ENCODE data around the gene GRIK4. TPM values are rescaled to one million over a fixed set of nuclear protein-coding genes. Genes with fewer than 3 reads are reported as not detected.

GRIK4 gene
- total RNA-seq, 2 experiments from 2014 or later: not detected

- TF ChIP-seq, protein P1, sequence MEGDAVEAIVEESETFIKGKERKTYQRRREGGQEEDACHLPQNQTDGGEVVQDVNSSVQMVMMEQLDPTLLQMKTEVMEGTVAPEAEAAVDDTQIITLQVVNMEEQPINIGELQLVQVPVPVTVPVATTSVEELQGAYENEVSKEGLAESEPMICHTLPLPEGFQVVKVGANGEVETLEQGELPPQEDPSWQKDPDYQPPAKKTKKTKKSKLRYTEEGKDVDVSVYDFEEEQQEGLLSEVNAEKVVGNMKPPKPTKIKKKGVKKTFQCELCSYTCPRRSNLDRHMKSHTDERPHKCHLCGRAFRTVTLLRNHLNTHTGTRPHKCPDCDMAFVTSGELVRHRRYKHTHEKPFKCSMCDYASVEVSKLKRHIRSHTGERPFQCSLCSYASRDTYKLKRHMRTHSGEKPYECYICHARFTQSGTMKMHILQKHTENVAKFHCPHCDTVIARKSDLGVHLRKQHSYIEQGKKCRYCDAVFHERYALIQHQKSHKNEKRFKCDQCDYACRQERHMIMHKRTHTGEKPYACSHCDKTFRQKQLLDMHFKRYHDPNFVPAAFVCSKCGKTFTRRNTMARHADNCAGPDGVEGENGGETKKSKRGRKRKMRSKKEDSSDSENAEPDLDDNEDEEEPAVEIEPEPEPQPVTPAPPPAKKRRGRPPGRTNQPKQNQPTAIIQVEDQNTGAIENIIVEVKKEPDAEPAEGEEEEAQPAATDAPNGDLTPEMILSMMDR (IDR thresholded peaks at IDR 0.05): no peak
- DNase-seq (no peak), ATAC-seq (ENCODE audit: poor library complexity) (no peak)
- Histone ChIP-seq H3K27me3 (ENCODE audit: control insufficient read depth in 1 of 2, insufficient read depth in 2 of 2, low read length in 2 of 2) (no peaks in the 10 kb centered on the region), H3K4me1 (ENCODE audit: insufficient read depth, low read length) (no peaks in the 10 kb centered on the region), H3K9me3 (ENCODE audit: control insufficient read depth in 1 of 2, insufficient read depth in 1 of 2, low read length in 2 of 2) (peaks cover 0 to 9% of the 10 kb centered on the region in 2 experiments), H3K36me3 (ENCODE audit: insufficient read depth, low read length) (no peaks in the 10 kb centered on the region), H3K4me3 (ENCODE audit: low read length) (no peak overlapping the region), H3K27ac (ENCODE audit: low read depth in 1 of 2, low read length in 2 of 2) (no peak overlapping the region)
- ChIA-PET CTCF (no interaction called here), POLR2A (no interaction called here)
- no peak overlapping the region for H3K4me3 Mint-ChIP-seq
- no peaks in the 10 kb centered on the region for H3K9me3 Mint-ChIP-seq
- H3K27me3 Mint-ChIP-seq: peaks cover 17% of the 10 kb centered on the region
- no peaks in the 10 kb centered on the region for H3K4me1 Mint-ChIP-seq (ENCODE audit: low read depth)
- intact Hi-C loops (cut with DNase I, micrococcal nuclease): no loop called here
- H3K27ac Mint-ChIP-seq: no peak overlapping the region
- H3K36me3 Mint-ChIP-seq (ENCODE audit: low read depth): no peaks in the 10 kb centered on the region
Measured at GRCh38 chr11:120629407-120630080, 118.0 kb downstream of the GRIK4 start.

GRCh38 chr11:120630122-120630521 lies 118.6 kb downstream of the GRIK4 start:
- intact Hi-C loops (cut with DNase I, micrococcal nuclease): no loop called here
- ChIA-PET POLR2A (no interaction called here), CTCF (no interaction called here)
- no peak for DNase-seq
- H3K9me3 Mint-ChIP-seq: no peaks in the 10 kb centered on the region
- H3K36me3 Mint-ChIP-seq (ENCODE audit: low read depth): no peaks in the 10 kb centered on the region
- Histone ChIP-seq H3K27me3 (ENCODE audit: control insufficient read depth in 1 of 2, insufficient read depth in 2 of 2, low read length in 2 of 2) (no peaks in the 10 kb centered on the region), H3K4me1 (ENCODE audit: insufficient read depth, low read length) (no peaks in the 10 kb centered on the region), H3K4me3 (ENCODE audit: low read length) (no peak overlapping the region), H3K27ac (ENCODE audit: low read depth in 1 of 2, low read length in 2 of 2) (no peak overlapping the region), H3K9me3 (ENCODE audit: control insufficient read depth in 1 of 2, insufficient read depth in 1 of 2, low read length in 2 of 2) (peaks cover 0 to 9% of the 10 kb centered on the region in 2 experiments), H3K36me3 (ENCODE audit: insufficient read depth, low read length) (no peaks in the 10 kb centered on the region)
- no peak overlapping the region for H3K27ac Mint-ChIP-seq
- no peak for ATAC-seq (ENCODE audit: poor library complexity)
- no peak overlapping the region for H3K4me3 Mint-ChIP-seq
- peaks cover 17% of the 10 kb centered on the region for H3K27me3 Mint-ChIP-seq
- no peaks in the 10 kb centered on the region for H3K4me1 Mint-ChIP-seq (ENCODE audit: low read depth)
- TF ChIP-seq, protein P1 (IDR thresholded peaks at IDR 0.05): no peak

DNA sequence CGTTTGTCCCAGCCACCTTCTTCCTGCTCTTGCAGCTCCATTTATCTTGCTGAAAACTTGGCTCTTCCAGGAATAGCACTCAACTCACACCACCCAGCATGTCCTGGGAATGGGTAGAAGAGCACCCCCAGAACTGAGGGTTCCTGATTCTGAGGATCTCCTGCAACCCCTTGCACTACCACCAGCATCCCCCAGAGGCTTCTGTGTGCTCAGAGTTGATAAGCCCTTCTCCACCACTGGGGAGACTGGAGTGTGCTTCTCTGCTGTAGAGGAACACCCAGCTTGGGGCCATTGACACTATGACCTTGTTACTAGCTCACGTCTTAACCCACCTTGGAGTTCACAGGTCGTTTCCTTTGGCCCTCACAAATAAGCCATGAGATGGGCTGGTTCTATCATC lies 121.0 kb downstream of the GRIK4 start:
- no peak for ATAC-seq (ENCODE audit: poor library complexity)
- Mint-ChIP-seq H3K27me3 (peaks cover 25% of the 10 kb centered on the region), H3K27ac (no peak overlapping the region), H3K4me1 (ENCODE audit: low read depth) (no peaks in the 10 kb centered on the region), H3K9me3 (no peaks in the 10 kb centered on the region), H3K4me3 (no peak overlapping the region), H3K36me3 (ENCODE audit: low read depth) (no peaks in the 10 kb centered on the region)
- ChIA-PET CTCF (no interaction called here), POLR2A (no interaction called here)
- DNase-seq: no peak
- Histone ChIP-seq H3K9me3 (ENCODE audit: control insufficient read depth in 1 of 2, insufficient read depth in 1 of 2, low read length in 2 of 2) (peaks cover 0 to under 1% of the 10 kb centered on the region in 2 experiments), H3K4me3 (ENCODE audit: low read length) (no peak overlapping the region), H3K4me1 (ENCODE audit: insufficient read depth, low read length) (no peaks in the 10 kb centered on the region), H3K27ac (ENCODE audit: low read depth in 1 of 2, low read length in 2 of 2) (no peak overlapping the region), H3K36me3 (ENCODE audit: insufficient read depth, low read length) (no peaks in the 10 kb centered on the region), H3K27me3 (ENCODE audit: control insufficient read depth in 1 of 2, insufficient read depth in 2 of 2, low read length in 2 of 2) (no peaks in the 10 kb centered on the region)
- TF ChIP-seq, protein P1 (IDR thresholded peaks at IDR 0.05): no peak
- intact Hi-C loops (cut with DNase I, micrococcal nuclease): no loop called here

Measured in CD4-positive, alpha-beta T cell (primary cell).